ENCODE measurements around the gene UTP11.

UTP11 gene

GRCh38 chr1:38052750-38053415 lies 40.3 kb downstream of the UTP11 start:
- Histone ChIP-seq H4K8ac (ENCODE audit: low read depth, low read length) (no peak overlapping the region), H2BK120ac (ENCODE audit: insufficient read depth, low read length, poor library complexity) (no peak overlapping the region), H4K12ac (ENCODE audit: low read depth, low read length) (no peak overlapping the region), H3K14ac (ENCODE audit: low read length) (no peak overlapping the region), H2AK5ac (ENCODE audit: low read length) (no peak overlapping the region), H3K9ac (ENCODE audit: low read length) (no peak overlapping the region), H3K27me3 (ENCODE audit: insufficient read depth, low read length) (peaks cover 8% of the 10 kb centered on the region), H2BK12ac (ENCODE audit: low read length) (no peak overlapping the region), H2AFZ (ENCODE audit: insufficient read depth, low read length, poor library complexity) (no peak overlapping the region), H3K4me1 (ENCODE audit: control insufficient read depth in 1 of 2, insufficient read depth in 2 of 2, low read length in 2 of 2) (peaks cover 0 to 4% of the 10 kb centered on the region in 2 experiments), H3K18ac (ENCODE audit: low read length) (no peak overlapping the region), H3K9me3 (ENCODE audit: insufficient read depth, low read depth, low read length) (no peaks in the 10 kb centered on the region), H3K36me3 (ENCODE audit: control insufficient read depth in 1 of 2, insufficient read depth in 2 of 2, low read length in 2 of 2) (no peaks in the 10 kb centered on the region), H3K4ac (ENCODE audit: low read depth, low read length) (no peak overlapping the region), H3K4me2 (ENCODE audit: low read length) (no peak overlapping the region), H2BK5ac (ENCODE audit: low read depth, low read length, poor library complexity) (no peak overlapping the region), H3K79me1 (ENCODE audit: low read length) (no peaks in the 10 kb centered on the region), H3K27ac (ENCODE audit: low read depth, low read length) (no peak overlapping the region), H3K4me3 (ENCODE audit: low read depth, low read length) (no peak overlapping the region), H4K91ac (ENCODE audit: low read depth, low read length) (no peak overlapping the region), H3K23ac (ENCODE audit: low read length) (no peak overlapping the region), H3K79me2 (ENCODE audit: control insufficient read depth, insufficient read depth, low read length, poor library complexity) (no peaks in the 10 kb centered on the region)
- DNase-seq, result no peak
- WGBS (ENCODE audit: extremely low coverage, insufficient coverage, insufficient read length), result no CpG with 5 or more reads among the region's 3 CpGs

GRCh38 chr1:38053416-38054091 lies 41.0 kb downstream of the UTP11 start:
- no CpG with 5 or more reads among the region's 7 CpGs for WGBS (ENCODE audit: extremely low coverage, insufficient coverage, insufficient read length)
- no peak overlapping the region for H3K14ac ChIP-seq (ENCODE audit: low read length)

DNA sequence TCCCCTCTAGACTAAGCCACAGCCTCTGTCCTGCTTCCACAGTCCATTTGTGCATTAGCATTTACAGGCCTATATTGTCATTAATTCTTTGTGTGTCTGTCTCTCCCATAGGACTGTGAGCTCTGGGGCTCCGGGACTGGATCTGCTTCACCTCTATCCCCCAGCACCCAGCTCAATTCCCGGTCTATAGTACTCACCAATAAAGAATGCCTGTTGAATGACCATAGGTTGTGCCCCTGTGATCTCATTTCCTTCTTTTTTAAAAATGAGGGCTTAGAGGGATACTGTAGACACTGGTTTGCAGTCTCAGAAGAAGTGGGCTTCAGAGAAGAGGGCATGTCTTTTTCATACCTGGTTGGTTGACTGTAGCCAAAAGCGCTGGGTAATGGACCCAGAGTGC lies 42.9 kb downstream of the UTP11 start:
- Histone ChIP-seq H3K27ac (ENCODE audit: low read depth, low read length) (no peak overlapping the region), H4K8ac (ENCODE audit: low read depth, low read length) (no peak overlapping the region), H2AK5ac (ENCODE audit: low read length) (no peak overlapping the region), H3K9ac (ENCODE audit: low read length) (no peak overlapping the region), H3K27me3 (ENCODE audit: insufficient read depth, low read length) (no peaks in the 10 kb centered on the region), H4K12ac (ENCODE audit: low read depth, low read length) (no peak overlapping the region), H3K9me3 (ENCODE audit: insufficient read depth, low read depth, low read length) (no peaks in the 10 kb centered on the region), H3K4me2 (ENCODE audit: low read length) (no peak overlapping the region), H3K4ac (ENCODE audit: low read depth, low read length) (no peak overlapping the region), H3K79me1 (ENCODE audit: low read length) (no peaks in the 10 kb centered on the region), H4K91ac (ENCODE audit: low read depth, low read length) (no peak overlapping the region), H3K79me2 (ENCODE audit: control insufficient read depth, insufficient read depth, low read length, poor library complexity) (no peaks in the 10 kb centered on the region), H2BK12ac (ENCODE audit: low read length) (no peak overlapping the region), H3K23ac (ENCODE audit: low read length) (no peak overlapping the region), H2BK120ac (ENCODE audit: insufficient read depth, low read length, poor library complexity) (no peak overlapping the region), H2BK5ac (ENCODE audit: low read depth, low read length, poor library complexity) (no peak overlapping the region), H3K36me3 (ENCODE audit: control insufficient read depth in 1 of 2, insufficient read depth in 2 of 2, low read length in 2 of 2) (no peaks in the 10 kb centered on the region), H3K4me1 (ENCODE audit: control insufficient read depth in 1 of 2, insufficient read depth in 2 of 2, low read length in 2 of 2) (peaks cover 0 to 4% of the 10 kb centered on the region in 2 experiments), H3K18ac (ENCODE audit: low read length) (no peak overlapping the region), H2AFZ (ENCODE audit: insufficient read depth, low read length, poor library complexity) (no peak overlapping the region), H3K4me3 (ENCODE audit: low read depth, low read length) (no peak overlapping the region), H3K14ac (ENCODE audit: low read length) (no peak overlapping the region)
- WGBS (ENCODE audit: extremely low coverage, insufficient coverage, insufficient read length), result no CpG with 5 or more reads among the region's 3 CpGs
- no peak for DNase-seq

More at GRCh38 chr1:38053416-38054091, 41.0 kb downstream of the UTP11 start:
- H3K79me1 ChIP-seq (ENCODE audit: low read length), result no peaks in the 10 kb centered on the region
- H2AK5ac ChIP-seq (ENCODE audit: low read length), result no peak overlapping the region
- no peak overlapping the region for H4K8ac ChIP-seq (ENCODE audit: low read depth, low read length)
- no peak overlapping the region for H3K23ac ChIP-seq (ENCODE audit: low read length)
- H3K27ac ChIP-seq (ENCODE audit: low read depth, low read length), result no peak overlapping the region
- H3K27me3 ChIP-seq (ENCODE audit: insufficient read depth, low read length), result peaks cover 2% of the 10 kb centered on the region
- H3K9ac ChIP-seq (ENCODE audit: low read length), result no peak overlapping the region
- no peak overlapping the region for H2AFZ ChIP-seq (ENCODE audit: insufficient read depth, low read length, poor library complexity)
- H3K79me2 ChIP-seq (ENCODE audit: control insufficient read depth, insufficient read depth, low read length, poor library complexity), result no peaks in the 10 kb centered on the region
- DNase-seq, result no peak
- H3K18ac ChIP-seq (ENCODE audit: low read length), result no peak overlapping the region
- H2BK12ac ChIP-seq (ENCODE audit: low read length), result no peak overlapping the region
- H3K4me1 ChIP-seq (ENCODE audit: control insufficient read depth in 1 of 2, insufficient read depth in 2 of 2, low read length in 2 of 2), result peaks cover 0 to 4% of the 10 kb centered on the region in 2 experiments
- no peak overlapping the region for H3K4ac ChIP-seq (ENCODE audit: low read depth, low read length)
- H3K4me3 ChIP-seq (ENCODE audit: low read depth, low read length), result no peak overlapping the region
- no peaks in the 10 kb centered on the region for H3K9me3 ChIP-seq (ENCODE audit: insufficient read depth, low read depth, low read length)
- H4K91ac ChIP-seq (ENCODE audit: low read depth, low read length), result no peak overlapping the region
- H3K4me2 ChIP-seq (ENCODE audit: low read length), result no peak overlapping the region
- H2BK120ac ChIP-seq (ENCODE audit: insufficient read depth, low read length, poor library complexity), result no peak overlapping the region
- H4K12ac ChIP-seq (ENCODE audit: low read depth, low read length), result no peak overlapping the region
- no peaks in the 10 kb centered on the region for H3K36me3 ChIP-seq (ENCODE audit: control insufficient read depth in 1 of 2, insufficient read depth in 2 of 2, low read length in 2 of 2)
- H2BK5ac ChIP-seq (ENCODE audit: low read depth, low read length, poor library complexity), result no peak overlapping the region

GRCh38 chr1:38055965-38056364 lies 43.4 kb downstream of the UTP11 start:
- no CpG with 5 or more reads among the region's 4 CpGs for WGBS (ENCODE audit: extremely low coverage, insufficient coverage, insufficient read length)
- no peak overlapping the region for H2BK120ac ChIP-seq (ENCODE audit: insufficient read depth, low read length, poor library complexity)

More at GRCh38 chr1:38055965-38056364, 43.4 kb downstream of the UTP11 start:
- no peak overlapping the region for H3K4me2 ChIP-seq (ENCODE audit: low read length)
- no peaks in the 10 kb centered on the region for H3K79me2 ChIP-seq (ENCODE audit: control insufficient read depth, insufficient read depth, low read length, poor library complexity)
- no peaks in the 10 kb centered on the region for H3K36me3 ChIP-seq (ENCODE audit: control insufficient read depth in 1 of 2, insufficient read depth in 2 of 2, low read length in 2 of 2)
- H2BK12ac ChIP-seq (ENCODE audit: low read length), result no peak overlapping the region
- H3K27me3 ChIP-seq (ENCODE audit: insufficient read depth, low read length), result no peaks in the 10 kb centered on the region
- no peak overlapping the region for H4K12ac ChIP-seq (ENCODE audit: low read depth, low read length)
- H3K14ac ChIP-seq (ENCODE audit: low read length), result no peak overlapping the region
- no peak overlapping the region for H3K23ac ChIP-seq (ENCODE audit: low read length)
- no peaks in the 10 kb centered on the region for H3K79me1 ChIP-seq (ENCODE audit: low read length)
- no peak overlapping the region for H3K27ac ChIP-seq (ENCODE audit: low read depth, low read length)
- no peak overlapping the region for H4K91ac ChIP-seq (ENCODE audit: low read depth, low read length)
- H2AK5ac ChIP-seq (ENCODE audit: low read length), result no peak overlapping the region
- no peak overlapping the region for H3K4me3 ChIP-seq (ENCODE audit: low read depth, low read length)
- peaks cover under 1% of the 10 kb centered on the region for H3K9me3 ChIP-seq (ENCODE audit: insufficient read depth, low read depth, low read length)
- H2BK5ac ChIP-seq (ENCODE audit: low read depth, low read length, poor library complexity), result no peak overlapping the region
- H3K4ac ChIP-seq (ENCODE audit: low read depth, low read length), result no peak overlapping the region
- H2AFZ ChIP-seq (ENCODE audit: insufficient read depth, low read length, poor library complexity), result no peak overlapping the region
- no peak for DNase-seq
- H3K9ac ChIP-seq (ENCODE audit: low read length), result no peak overlapping the region
- H4K8ac ChIP-seq (ENCODE audit: low read depth, low read length), result no peak overlapping the region
- peaks cover 0 to 4% of the 10 kb centered on the region in 2 experiments for H3K4me1 ChIP-seq (ENCODE audit: control insufficient read depth in 1 of 2, insufficient read depth in 2 of 2, low read length in 2 of 2)
- H3K18ac ChIP-seq (ENCODE audit: low read length), result no peak overlapping the region
